Keratinocyte (primary cell): ENCODE measurements around the gene CHD9. TPM values are rescaled to one million over a fixed set of nuclear protein-coding genes. Genes with fewer than 3 reads are reported as not detected.

Experiments
- DNase-seq: peaks from one replicate; pipeline ENCODE4 v3.0.0-alpha.2; 2011; ENCODE audit warnings: low read depth, missing footprints, low spot score
- FAIRE-seq: peaks from 2 replicates; lab custom pipeline; 2011; peaks lifted over from hg19 to GRCh38; lab: Jason Lieb, UNC
- H2AFZ ChIP-seq: 2 replicates; pipeline ENCODE4 v1.6.0; 2012; ENCODE audit warnings: low read length, control low read depth, inconsistent platforms; ENCODE audit not compliant: control insufficient read depth
- H3K27ac ChIP-seq: 2 replicates; pipeline ENCODE4 v1.5.1; 2011; ENCODE audit warnings: low read length; ENCODE audit not compliant: control insufficient read depth, insufficient read depth
- H3K27me3 ChIP-seq: 3 replicates; pipeline ENCODE4 v1.6.0; 2011; ENCODE audit warnings: low read length; ENCODE audit not compliant: control insufficient read depth, insufficient read depth; ENCODE audit errors: extremely low read depth
- H3K36me3 ChIP-seq, 2 experiments: 2 replicates in 1 of 2; 3 replicates in 1 of 2; pipeline ENCODE4 v1.5.1; 2011; ENCODE audit warnings: low read length in 2 of 2, mild to moderate bottlenecking in 1 of 2; ENCODE audit not compliant: control insufficient read depth in 2 of 2, insufficient read depth in 2 of 2; ENCODE audit errors: extremely low read depth in 1 of 2
- H3K4me1 ChIP-seq: 3 replicates; pipeline ENCODE4 v1.5.1; 2011; ENCODE audit warnings: low read length; ENCODE audit not compliant: control insufficient read depth, insufficient read depth; ENCODE audit errors: extremely low read depth
- H3K4me2 ChIP-seq: 3 replicates; pipeline ENCODE4 v1.6.0; 2011; ENCODE audit warnings: low read depth, low read length; ENCODE audit not compliant: control insufficient read depth, insufficient read depth; ENCODE audit errors: extremely low read depth
- H3K4me3 ChIP-seq, 3 experiments: fragments of 200-600 bp in 1 of 3; sonication (generic) in 1 of 3; 2 replicates in 2 of 3; 3 replicates in 1 of 3; pipeline ENCODE4 v1.5.1; 2011 to 2016; ENCODE audit warnings: low read length in 3 of 3, mild to moderate bottlenecking in 3 of 3, control low read depth in 2 of 3, inconsistent platforms in 1 of 3, low read depth in 1 of 3, mixed read lengths in 1 of 3, mixed run types in 1 of 3, moderate library complexity in 1 of 3; ENCODE audit not compliant: control insufficient read depth in 2 of 3, insufficient read depth in 2 of 3; ENCODE audit errors: extremely low read depth in 1 of 3
- H3K79me2 ChIP-seq: 2 replicates; pipeline ENCODE4 v1.6.0; 2012; ENCODE audit warnings: low read length; ENCODE audit not compliant: control insufficient read depth, insufficient read depth
- H3K9ac ChIP-seq: 3 replicates; pipeline ENCODE4 v1.6.0; 2011; ENCODE audit warnings: low read length; ENCODE audit not compliant: control insufficient read depth, insufficient read depth; ENCODE audit errors: extremely low read depth
- H3K9me1 ChIP-seq: 3 replicates; pipeline ENCODE4 v1.6.0; 2011; ENCODE audit warnings: low read length; ENCODE audit not compliant: control insufficient read depth, insufficient read depth; ENCODE audit errors: extremely low read depth
- H3K9me3 ChIP-seq: 2 replicates; pipeline ENCODE4 v1.5.1; 2012; ENCODE audit warnings: low read depth, low read length; ENCODE audit not compliant: control insufficient read depth
- H4K20me1 ChIP-seq: 3 replicates; pipeline ENCODE4 v1.6.0; 2011; ENCODE audit warnings: low read length; ENCODE audit not compliant: control insufficient read depth, insufficient read depth; ENCODE audit errors: extremely low read depth
- CTCF ChIP-seq, 3 experiments: IDR thresholded peaks in 1 of 3; conservative IDR thresholded peaks in 1 of 3; optimal IDR thresholded peaks in 1 of 3; 2 replicates in 2 of 3; 3 replicates in 1 of 3; pipeline versions ENCODE3 to v1.5.1; 2011; ENCODE audit warnings: low read length in 3 of 3, mild to moderate bottlenecking in 3 of 3, moderate library complexity in 2 of 3, control low read depth in 1 of 3, inconsistent platforms in 1 of 3; ENCODE audit not compliant: insufficient read depth in 2 of 3; ENCODE audit errors: extremely low read depth in 1 of 3
- EZH2 ChIP-seq: IDR thresholded peaks from one replicate; pipeline ENCODE4 v1.6.1; 2012; ENCODE audit warnings: inconsistent platforms, mild to moderate bottlenecking, low read length, moderate library complexity
- dilution Hi-C: fragments of 300-500 bp; cut with MboI; formaldehyde crosslinking; loops from one replicate; pipeline ENCODE4 v1.7.0; 2020; ENCODE audit warnings: low sequenced_read_pairs; ENCODE audit not compliant: extremely low pct_ligation_motif_present
- polyA plus RNA-seq, 5 experiments: library from polyadenylated mRNA; depleted of rRNA in 3 of 5; stranded (reverse) in 3 of 5; stranded (forward) in 1 of 5; unstranded in 1 of 5; fragments of >200 nt; gene quantifications; 1 replicate in 1 of 5; 2 replicates in 3 of 5; 3 replicates in 1 of 5; pipeline versions ENCODE4 v1.2.1 to v1.2.3, GENCODE V29; 2011 to 2012; ENCODE audit warnings: missing spikeins in 2 of 5, low read depth in 1 of 5, low replicate concordance in 1 of 5

CHD9 gene
- polyA plus RNA-seq, 1 donor (not counting 4 experiments of a cell fraction or from before 2014, with no cell fraction given) = 32.8 TPM

DNA sequence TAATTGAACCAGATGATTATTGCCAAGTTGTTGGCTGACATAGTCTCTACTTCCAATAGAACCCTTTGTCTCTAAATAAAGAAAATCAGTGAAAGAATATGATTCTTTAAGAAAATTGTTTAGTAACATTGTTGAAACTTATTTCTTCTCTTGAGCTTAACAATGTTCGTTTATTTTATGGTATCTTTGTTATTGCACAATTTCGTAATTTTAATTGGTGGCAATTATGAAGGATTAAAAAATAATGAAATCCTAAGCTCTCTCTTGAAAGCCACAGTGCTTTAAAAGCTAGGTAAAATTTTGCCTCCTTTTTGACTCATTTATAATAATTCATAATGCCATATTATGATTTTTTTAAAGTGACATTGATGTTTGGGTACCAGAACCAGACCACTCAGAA lies 230.4 kb downstream of the CHD9 start:
- no peak for FAIRE-seq
- Histone ChIP-seq H2AFZ (no peak overlapping the region), H3K9ac (no peak overlapping the region), H3K4me1 (no peaks in the 10 kb centered on the region), H3K27ac (no peak overlapping the region), H3K4me2 (no peak overlapping the region), H3K4me3 (no peak overlapping the region), H3K36me3 (peaks cover 7 to 13% of the 10 kb centered on the region in 2 experiments), H3K79me2 (no peaks in the 10 kb centered on the region), H4K20me1 (no peaks in the 10 kb centered on the region), H3K9me1 (no peaks in the 10 kb centered on the region), H3K27me3 (no peaks in the 10 kb centered on the region), H3K9me3 (no peaks in the 10 kb centered on the region)
- dilution Hi-C loops = no loop called here
- TF ChIP-seq CTCF (optimal IDR thresholded peaks at IDR 0.05 in 1 of 3, IDR thresholded peaks at IDR 0.05 in 1 of 3, conservative IDR thresholded peaks at IDR 0.05 in 1 of 3; ENCODE audit: extremely low read depth in 1 of 3, insufficient read depth in 2 of 3, low read length in 3 of 3) (no peak), EZH2 (no peak)
- DNase-seq = no peak

DNA sequence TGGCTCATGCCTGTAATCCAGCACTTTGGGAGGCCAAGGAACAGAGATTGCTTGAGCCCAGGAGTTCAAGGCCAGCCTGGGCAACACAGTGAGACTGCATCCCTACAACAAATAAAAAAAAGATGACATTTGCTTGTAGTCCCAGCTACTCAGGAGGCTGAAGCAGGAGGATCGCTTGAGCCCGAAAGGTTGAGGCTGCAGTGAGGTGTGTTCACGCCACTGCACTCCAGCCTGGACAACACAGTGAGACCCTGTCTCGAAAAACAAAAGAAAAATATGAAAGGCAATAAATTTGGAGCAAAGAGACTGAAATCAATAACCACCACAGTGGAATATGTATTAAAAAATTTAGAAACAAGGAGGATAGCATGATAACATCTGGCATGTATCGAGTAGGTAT lies 235.7 kb downstream of the CHD9 start:
- TF ChIP-seq EZH2 (no peak), CTCF (optimal IDR thresholded peaks at IDR 0.05 in 1 of 3, IDR thresholded peaks at IDR 0.05 in 1 of 3, conservative IDR thresholded peaks at IDR 0.05 in 1 of 3; ENCODE audit: extremely low read depth in 1 of 3, insufficient read depth in 2 of 3, low read length in 3 of 3) (no peak)

More for the DNA sequence above, 235.7 kb downstream of the CHD9 start:
- Histone ChIP-seq H3K79me2 (no peaks in the 10 kb centered on the region), H3K4me2 (no peak overlapping the region), H3K9me3 (no peaks in the 10 kb centered on the region), H4K20me1 (no peaks in the 10 kb centered on the region), H3K9ac (no peak overlapping the region), H3K9me1 (no peaks in the 10 kb centered on the region), H3K36me3 (peaks cover 22 to 29% of the 10 kb centered on the region in 2 experiments), H3K27me3 (no peaks in the 10 kb centered on the region), H3K4me1 (no peaks in the 10 kb centered on the region), H3K27ac (no peak overlapping the region), H3K4me3 (no peak overlapping the region), H2AFZ (no peak overlapping the region)
- dilution Hi-C loops = no loop called here
- no peak for FAIRE-seq
- no peak for DNase-seq
